ENCODE data around the gene ALDH1L1.

Gene ALDH1L1

GRCh38 chr3:126129398-126129891 is 50.9 kb downstream of the ALDH1L1 start:
- no peaks in the 10 kb centered on the region for H3K36me3 ChIP-seq (replicated peaks)
- TF ChIP-seq CTCF (IDR thresholded peaks at IDR 0.05; ENCODE audit: low read depth, low read length, missing control alignments) = no peak
- H3K27me3 ChIP-seq (replicated peaks) = no peaks in the 10 kb centered on the region
- no peak overlapping the region for H3K4me3 ChIP-seq (ENCODE audit: low read depth, low read length)
- H3K27ac ChIP-seq = no peak overlapping the region
- in situ Hi-C loops (cut with HindIII; ENCODE audit: low pct_ligation_motif_present, low sequenced_read_pairs) = no loop called here
- DNase-seq = no peak

- no peaks in the 10 kb centered on the region for H3K27me3 ChIP-seq (replicated peaks)
- no peaks in the 10 kb centered on the region for H3K36me3 ChIP-seq (replicated peaks)
- TF ChIP-seq CTCF (IDR thresholded peaks at IDR 0.05; ENCODE audit: low read depth, low read length, missing control alignments) = no peak
- DNase-seq = no peak
- no peak overlapping the region for H3K4me3 ChIP-seq (ENCODE audit: low read depth, low read length)
- in situ Hi-C loops (cut with HindIII; ENCODE audit: low pct_ligation_motif_present, low sequenced_read_pairs) = no loop called here
- H3K27ac ChIP-seq = no peak overlapping the region
These were observed 51.6 kb downstream of the ALDH1L1 start for GRCh38 chr3:126128504-126129397.

GRCh38 chr3:126127904-126128303 is 52.5 kb downstream of the ALDH1L1 start:
- in situ Hi-C loops (cut with HindIII; ENCODE audit: low pct_ligation_motif_present, low sequenced_read_pairs) = no loop called here
- TF ChIP-seq CTCF (IDR thresholded peaks at IDR 0.05; ENCODE audit: low read depth, low read length, missing control alignments) = no peak
- H3K27me3 ChIP-seq (replicated peaks) = no peaks in the 10 kb centered on the region

GRCh38 chr3:126127452-126127851 is 52.9 kb downstream of the ALDH1L1 start:
- Histone ChIP-seq H3K27me3 (replicated peaks) (no peaks in the 10 kb centered on the region), H3K36me3 (replicated peaks) (no peaks in the 10 kb centered on the region), H3K27ac (no peak overlapping the region), H3K4me3 (ENCODE audit: low read depth, low read length) (no peak overlapping the region)
- TF ChIP-seq CTCF (IDR thresholded peaks at IDR 0.05; ENCODE audit: low read depth, low read length, missing control alignments) = no peak
- in situ Hi-C loops (cut with HindIII; ENCODE audit: low pct_ligation_motif_present, low sequenced_read_pairs) = no loop called here
- DNase-seq = no peak

More at GRCh38 chr3:126127904-126128303, 52.5 kb downstream of the ALDH1L1 start:
- Histone ChIP-seq H3K4me3 (ENCODE audit: low read depth, low read length) (no peak overlapping the region), H3K36me3 (replicated peaks) (no peaks in the 10 kb centered on the region), H3K27ac (no peak overlapping the region)
- DNase-seq = no peak

- in situ Hi-C loops (cut with HindIII; ENCODE audit: low pct_ligation_motif_present, low sequenced_read_pairs) = no loop called here
- Histone ChIP-seq H3K36me3 (replicated peaks) (no peaks in the 10 kb centered on the region), H3K27me3 (replicated peaks) (no peaks in the 10 kb centered on the region), H3K27ac (no peak overlapping the region), H3K4me3 (ENCODE audit: low read depth, low read length) (no peak overlapping the region)
- no peak for TF ChIP-seq CTCF (IDR thresholded peaks at IDR 0.05; ENCODE audit: low read depth, low read length, missing control alignments)
- DNase-seq = no peak
These were observed 53.5 kb downstream of the ALDH1L1 start for GRCh38 chr3:126126811-126127431.

All from brain microvascular endothelial cell (primary cell).